GM19452 (cell line): ENCODE data around the gene DROSHA.

Experiments
- ATAC-seq: cut with Tn5 transposase; IDR thresholded peaks from one replicate; pipeline ENCODE4 v1.9.1; 2021; ENCODE audit not compliant: unreplicated experiment

The DROSHA gene

GRCh38 chr5:31469466-31469865 is 62.4 kb downstream of the DROSHA start:
- no peak for ATAC-seq

- no peak for ATAC-seq
These were observed 66.6 kb downstream of the DROSHA start for GRCh38 chr5:31465291-31465690.

GRCh38 chr5:31464081-31464480 is 67.8 kb downstream of the DROSHA start:
- no peak for ATAC-seq

GRCh38 chr5:31463351-31463750 is 68.5 kb downstream of the DROSHA start:
- no peak for ATAC-seq

GRCh38 chr5:31459594-31459993 is 72.3 kb downstream of the DROSHA start:
- ATAC-seq, result no peak

- ATAC-seq, result no peak
These were observed 76.7 kb downstream of the DROSHA start for GRCh38 chr5:31455172-31455571.

- ATAC-seq, result no peak
These were observed 78.4 kb downstream of the DROSHA start for GRCh38 chr5:31453522-31453921.

GRCh38 chr5:31452314-31452713 is 79.6 kb downstream of the DROSHA start:
- no peak for ATAC-seq

GRCh38 chr5:31449962-31450361 is 81.9 kb downstream of the DROSHA start:
- no peak for ATAC-seq

GRCh38 chr5:31449174-31449573 is 82.7 kb downstream of the DROSHA start:
- ATAC-seq, result no peak

- ATAC-seq, result no peak
These were observed 86.8 kb downstream of the DROSHA start for GRCh38 chr5:31445041-31445600.

GRCh38 chr5:31443572-31443971 is 88.3 kb downstream of the DROSHA start:
- no peak for ATAC-seq

GRCh38 chr5:31442058-31442745 is 89.7 kb downstream of the DROSHA start:
- ATAC-seq, result no peak

GRCh38 chr5:31436851-31437250 is 95.0 kb downstream of the DROSHA start:
- ATAC-seq, result no peak

- ATAC-seq, result no peak
These were observed 96.2 kb downstream of the DROSHA start for GRCh38 chr5:31435730-31436129.

- no peak for ATAC-seq
These were observed 97.0 kb downstream of the DROSHA start for GRCh38 chr5:31434898-31435297.

- ATAC-seq, result no peak
These were observed 98.7 kb downstream of the DROSHA start for GRCh38 chr5:31433229-31433628.

GRCh38 chr5:31427724-31428309 is 104.1 kb downstream of the DROSHA start:
- no peak for ATAC-seq

GRCh38 chr5:31427013-31427723 is 104.7 kb downstream of the DROSHA start:
- no peak for ATAC-seq

- no peak for ATAC-seq
These were observed 109.9 kb downstream of the DROSHA start for GRCh38 chr5:31421806-31422586.

GRCh38 chr5:31417512-31417911 is 114.4 kb downstream of the DROSHA start:
- ATAC-seq, result no peak
